Measurements from ENCODE around the gene C1QTNF6. TPM values are rescaled to one million over a fixed set of nuclear protein-coding genes. Genes with fewer than 3 reads are reported as not detected.

C1QTNF6 gene
- total and polyA plus RNA-seq, 5 donors from 2014 or later: 1.6 to 13.6 (median 2.1) TPM

DNA sequence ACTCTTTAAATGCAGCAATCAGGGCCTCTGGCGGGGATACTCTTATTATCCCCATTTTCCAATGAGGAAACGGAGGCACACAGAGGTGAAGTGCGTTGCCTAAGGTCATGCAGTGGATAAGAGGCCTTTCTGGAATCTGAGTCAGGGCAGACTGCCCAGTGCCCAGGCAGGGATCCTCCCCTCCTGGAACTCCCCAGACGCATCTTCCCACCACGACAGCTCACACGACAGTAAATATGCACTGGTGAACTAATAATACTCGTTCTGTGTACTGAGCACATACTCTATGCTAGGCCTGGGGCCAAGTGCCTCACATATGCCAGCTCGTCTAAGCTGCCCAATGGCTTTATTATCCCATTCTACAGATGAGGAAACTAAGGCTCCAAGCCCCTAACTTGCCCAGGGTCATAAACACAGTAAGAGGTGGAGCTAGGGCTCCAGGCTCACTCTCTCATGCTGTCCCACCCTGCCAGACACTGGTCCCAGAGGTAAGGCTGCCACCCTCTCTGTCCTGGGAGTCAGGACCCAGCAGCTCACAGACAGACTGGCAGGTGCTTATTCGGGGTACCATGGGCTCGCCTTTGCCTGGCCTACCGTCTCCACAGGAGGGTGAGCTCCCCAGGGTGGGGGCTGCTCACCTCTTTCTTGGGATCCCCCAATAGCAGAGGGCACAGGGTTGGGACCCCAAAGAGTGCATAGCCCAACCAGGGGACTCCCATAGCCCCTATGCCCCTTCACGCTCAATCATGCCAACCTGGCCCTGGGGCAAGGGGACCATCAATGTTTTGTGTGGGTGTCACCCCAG, 40.7 kb downstream of the C1QTNF6 start:
- Mint-ChIP-seq H3K27ac (peak overlapping the region; percentile 95 to 100 (median 99)), H3K27me3 (peaks cover 10% of the 10 kb centered on the region), H3K4me3 (peak overlapping the region; percentile 94 to 97 (median 96)), H3K4me1 (peaks cover 0 to 87% (median 55%) of the 10 kb centered on the region in 4 donors), H3K36me3 (peaks cover 26% of the 10 kb centered on the region), H3K9me3 (peaks cover 0 to 6% (median 2%) of the 10 kb centered on the region in 7 donors)
- Histone ChIP-seq H3K27me3 (ENCODE audit: control insufficient read depth, insufficient read depth, low read length) (no peaks in the 10 kb centered on the region), H3K4me3 (ENCODE audit: low read depth, low read length) (peak overlapping the region; percentile 92), H3K27ac (ENCODE audit: insufficient read depth, low read length, poor library complexity, severe bottlenecking) (peak overlapping the region; percentile 90), H3K4me1 (ENCODE audit: control insufficient read depth, insufficient read depth, low read length, poor library complexity, severe bottlenecking) (peaks cover 81% of the 10 kb centered on the region), H3K36me3 (ENCODE audit: control insufficient read depth, insufficient read depth, low read length) (peaks cover 22% of the 10 kb centered on the region), H3K9me3 (ENCODE audit: control insufficient read depth in 2 of 2, low read length in 2 of 2) (no peaks in the 10 kb centered on the region)
- ATAC-seq (ENCODE audit: low read depth in 2 of 2) (no peak), DNase-seq (no peak)

DNA sequence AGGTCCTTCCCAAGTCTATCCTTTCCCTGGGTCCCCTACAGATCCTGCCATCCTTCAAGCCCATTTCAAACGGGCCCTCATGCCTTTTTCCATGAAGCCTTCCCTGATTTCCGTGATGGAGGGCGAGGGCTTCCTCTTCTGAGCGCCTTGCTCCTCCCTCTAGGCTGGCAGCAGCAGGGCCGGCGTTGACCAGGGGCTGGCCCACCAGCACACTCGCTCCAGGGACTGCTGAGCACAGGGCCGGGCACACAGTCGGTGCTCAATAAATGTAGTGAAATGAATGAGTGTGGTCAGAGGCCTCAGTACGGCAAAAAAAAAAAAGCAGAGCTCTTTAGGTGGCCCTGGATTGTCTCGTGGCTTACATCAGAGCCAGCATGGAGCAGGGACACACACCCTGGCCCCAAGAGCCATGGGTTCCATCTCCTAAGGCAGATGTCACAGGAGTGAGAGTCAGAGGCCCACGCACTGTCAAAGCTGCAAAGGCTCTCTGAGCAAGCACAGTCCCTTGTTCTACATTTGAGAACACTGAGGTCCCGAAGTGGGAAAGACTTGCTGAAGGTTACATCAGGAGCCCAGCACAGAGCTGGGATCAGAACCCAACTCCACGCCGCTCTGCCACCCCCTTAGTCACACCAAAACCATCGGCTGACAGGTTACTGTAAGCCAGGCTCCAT, 41.4 kb downstream of the C1QTNF6 start:
- Mint-ChIP-seq H3K4me3 (peak overlapping the region; percentile 94 to 97 (median 96)), H3K36me3 (peaks cover 26% of the 10 kb centered on the region), H3K27me3 (peaks cover 10% of the 10 kb centered on the region), H3K27ac (peak overlapping the region; percentile 93 to 100 (median 99)), H3K4me1 (peaks cover 0 to 86% (median 52%) of the 10 kb centered on the region in 4 donors), H3K9me3 (peaks cover 0 to 6% (median 2%) of the 10 kb centered on the region in 7 donors)
- no peaks in the 10 kb centered on the region for H3K9me3 ChIP-seq (ENCODE audit: control insufficient read depth in 2 of 2, low read length in 2 of 2)
- H3K36me3 ChIP-seq (ENCODE audit: control insufficient read depth, insufficient read depth, low read length): peaks cover 29% of the 10 kb centered on the region
- peak overlapping the region; percentile 90 for H3K27ac ChIP-seq (ENCODE audit: insufficient read depth, low read length, poor library complexity, severe bottlenecking)
- DNase-seq (no peak), ATAC-seq (ENCODE audit: low read depth in 2 of 2) (no peak)
- peaks cover 89% of the 10 kb centered on the region for H3K4me1 ChIP-seq (ENCODE audit: control insufficient read depth, insufficient read depth, low read length, poor library complexity, severe bottlenecking)
- no peaks in the 10 kb centered on the region for H3K27me3 ChIP-seq (ENCODE audit: control insufficient read depth, insufficient read depth, low read length)
- peak overlapping the region; percentile 92 for H3K4me3 ChIP-seq (ENCODE audit: low read depth, low read length)

DNA sequence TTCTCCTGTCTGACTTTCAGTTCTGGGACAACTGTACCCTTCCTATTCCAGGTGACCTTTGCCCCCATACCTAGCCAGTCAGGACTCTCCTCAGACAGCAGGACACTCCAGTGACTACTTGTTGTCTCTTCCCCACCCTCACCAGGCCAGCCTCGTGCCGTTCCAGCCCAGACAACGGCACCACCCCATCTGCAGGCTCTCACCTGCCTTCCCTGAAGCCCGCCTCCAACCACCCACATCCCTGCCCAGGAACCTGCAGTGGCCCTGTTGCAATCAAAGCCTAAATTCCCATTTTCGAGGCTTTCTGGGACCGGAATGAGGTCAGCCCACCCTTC, 42.0 kb downstream of the C1QTNF6 start:
- no peaks in the 10 kb centered on the region for H3K9me3 ChIP-seq (ENCODE audit: control insufficient read depth in 2 of 2, low read length in 2 of 2)
- peaks cover 89% of the 10 kb centered on the region for H3K4me1 ChIP-seq (ENCODE audit: control insufficient read depth, insufficient read depth, low read length, poor library complexity, severe bottlenecking)
- H3K27ac ChIP-seq (ENCODE audit: insufficient read depth, low read length, poor library complexity, severe bottlenecking): peak overlapping the region; percentile 90
- DNase-seq (peak in 1 of 3 donors; percentile 34), ATAC-seq (ENCODE audit: low read depth in 2 of 2) (no peak)
- H3K4me3 ChIP-seq (ENCODE audit: low read depth, low read length): peak overlapping the region; percentile 92
- Mint-ChIP-seq H3K27me3 (peaks cover 10% of the 10 kb centered on the region), H3K36me3 (peaks cover 26% of the 10 kb centered on the region), H3K9me3 (peaks cover 0 to 5% (median 2%) of the 10 kb centered on the region in 7 donors), H3K4me3 (peak overlapping the region; percentile 94 to 97 (median 96)), H3K27ac (peak overlapping the region; percentile 93 to 100 (median 99)), H3K4me1 (peaks cover 0 to 86% (median 47%) of the 10 kb centered on the region in 4 donors)
- peaks cover 36% of the 10 kb centered on the region for H3K36me3 ChIP-seq (ENCODE audit: control insufficient read depth, insufficient read depth, low read length)
- no peaks in the 10 kb centered on the region for H3K27me3 ChIP-seq (ENCODE audit: control insufficient read depth, insufficient read depth, low read length)

DNA sequence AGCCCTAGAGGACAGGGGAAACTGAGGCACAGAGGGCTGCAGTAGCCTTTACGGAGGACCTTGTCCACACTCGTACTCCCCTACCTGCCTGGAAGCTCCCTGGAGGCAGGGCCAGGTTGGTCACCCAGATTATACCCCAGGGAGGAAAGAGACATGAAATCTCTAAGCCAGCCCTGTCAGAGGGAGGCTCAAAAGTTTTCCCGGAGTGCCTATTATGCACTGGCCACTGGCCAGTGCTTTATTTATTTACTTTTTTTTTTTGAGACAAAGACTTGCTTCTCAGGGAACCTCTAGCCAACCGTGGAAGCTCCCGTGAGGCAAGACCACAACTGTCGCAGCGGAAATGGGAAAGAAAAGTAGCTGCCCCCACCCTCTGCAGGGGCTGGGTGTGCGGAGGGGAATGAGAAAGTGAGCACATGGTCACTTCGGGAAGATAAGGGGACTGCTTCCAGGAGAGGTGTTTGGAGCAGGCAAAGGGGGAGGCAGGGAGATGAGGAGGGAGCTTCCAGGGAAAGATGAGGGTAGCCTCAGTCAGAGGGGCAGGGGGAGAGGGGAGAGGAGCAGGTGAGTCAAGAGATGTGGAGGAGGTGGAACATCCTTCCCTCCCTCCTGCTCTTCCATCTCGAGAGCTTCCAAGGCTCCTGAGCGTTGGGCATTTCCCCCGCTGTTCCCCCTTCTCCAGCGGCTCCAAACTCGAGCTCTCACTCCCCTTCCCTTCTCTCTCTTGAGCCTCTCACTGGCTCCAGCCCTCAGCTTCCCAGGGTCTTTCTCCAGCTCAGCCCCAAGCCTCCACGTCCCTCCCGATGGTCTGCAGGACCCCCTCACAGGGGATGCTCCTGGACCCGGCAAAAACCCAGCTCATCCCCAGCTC, 42.6 kb downstream of the C1QTNF6 start:
- peaks cover 84% of the 10 kb centered on the region for H3K4me1 ChIP-seq (ENCODE audit: control insufficient read depth, insufficient read depth, low read length, poor library complexity, severe bottlenecking)
- H3K36me3 Mint-ChIP-seq: peaks cover 29% of the 10 kb centered on the region
- H3K9me3 Mint-ChIP-seq: peaks cover 0 to 4% (median 1%) of the 10 kb centered on the region in 7 donors
- H3K4me3 Mint-ChIP-seq: peak overlapping the region; percentile 94 to 97 (median 96)
- peak overlapping the region; percentile 92 for H3K4me3 ChIP-seq (ENCODE audit: low read depth, low read length)
- peak overlapping the region; percentile 96 to 100 (median 99) for H3K27ac Mint-ChIP-seq
- H3K9me3 ChIP-seq (ENCODE audit: control insufficient read depth in 2 of 2, low read length in 2 of 2): no peaks in the 10 kb centered on the region
- peak overlapping the region; percentile 90 for H3K27ac ChIP-seq (ENCODE audit: insufficient read depth, low read length, poor library complexity, severe bottlenecking)
- H3K4me1 Mint-ChIP-seq: peaks cover 0 to 86% (median 43%) of the 10 kb centered on the region in 4 donors
- H3K27me3 ChIP-seq (ENCODE audit: control insufficient read depth, insufficient read depth, low read length): no peaks in the 10 kb centered on the region
- H3K36me3 ChIP-seq (ENCODE audit: control insufficient read depth, insufficient read depth, low read length): peaks cover 42% of the 10 kb centered on the region
- DNase-seq: no peak
- H3K27me3 Mint-ChIP-seq: peaks cover 10% of the 10 kb centered on the region
- ATAC-seq (ENCODE audit: low read depth in 2 of 2): no peak

DNA sequence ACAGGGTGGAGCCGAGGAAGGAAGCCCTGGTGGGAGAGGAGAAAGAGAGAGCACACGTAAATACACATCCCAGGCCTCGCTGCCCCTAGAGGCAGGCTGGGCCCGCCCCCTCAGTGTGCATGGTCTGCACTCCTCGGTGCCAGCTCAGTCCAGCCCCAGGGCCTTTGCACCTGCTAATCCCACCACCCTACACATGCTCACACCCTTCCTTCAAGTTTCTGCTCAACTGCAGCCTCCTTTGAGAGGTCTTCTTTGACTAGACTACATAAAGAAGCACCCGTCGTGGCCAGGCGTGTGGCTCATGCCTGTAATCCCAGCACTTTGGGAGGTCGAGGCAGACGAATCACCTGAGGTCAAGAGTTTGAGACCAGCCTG, 43.9 kb downstream of the C1QTNF6 start:
- H3K4me1 ChIP-seq (ENCODE audit: control insufficient read depth, insufficient read depth, low read length, poor library complexity, severe bottlenecking): peaks cover 86% of the 10 kb centered on the region
- H3K9me3 ChIP-seq (ENCODE audit: control insufficient read depth in 2 of 2, low read length in 2 of 2): no peaks in the 10 kb centered on the region

DNA sequence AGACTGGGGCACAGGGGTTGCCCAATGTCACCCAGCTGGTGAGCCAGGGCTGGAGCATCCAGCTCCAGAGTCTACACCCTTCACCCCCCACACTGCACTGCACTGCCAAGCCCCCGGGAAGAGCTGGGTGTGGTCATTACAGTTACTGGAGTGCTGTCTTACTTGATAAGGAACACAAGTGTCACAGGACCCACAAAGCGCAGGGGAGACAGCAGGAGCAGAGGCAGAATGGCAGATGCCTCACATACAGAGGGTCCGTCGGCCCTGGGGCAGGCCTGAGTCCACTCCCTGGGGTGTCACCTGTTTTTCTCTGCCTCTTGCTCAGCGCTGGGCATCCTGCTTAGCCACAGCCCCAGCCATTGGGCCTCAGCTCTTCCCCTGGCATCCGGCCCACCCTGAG, 46.1 kb downstream of the C1QTNF6 start:
- no peak for DNase-seq
- ATAC-seq (ENCODE audit: low read depth in 2 of 2): no peak
- no peaks in the 10 kb centered on the region for H3K9me3 ChIP-seq (ENCODE audit: control insufficient read depth in 2 of 2, low read length in 2 of 2)
- H3K4me1 ChIP-seq (ENCODE audit: control insufficient read depth, insufficient read depth, low read length, poor library complexity, severe bottlenecking): peaks cover 66% of the 10 kb centered on the region
- peaks cover 0 to 88% (median 43%) of the 10 kb centered on the region in 4 donors for H3K4me1 Mint-ChIP-seq
- no peak overlapping the region for H3K4me3 ChIP-seq (ENCODE audit: low read depth, low read length)
- no peak overlapping the region for H3K4me3 Mint-ChIP-seq
- peaks cover 74% of the 10 kb centered on the region for H3K36me3 ChIP-seq (ENCODE audit: control insufficient read depth, insufficient read depth, low read length)
- peak overlapping the region; percentile 90 for H3K27ac ChIP-seq (ENCODE audit: insufficient read depth, low read length, poor library complexity, severe bottlenecking)
- peaks cover 6% of the 10 kb centered on the region for H3K27me3 Mint-ChIP-seq
- H3K36me3 Mint-ChIP-seq: peaks cover 55% of the 10 kb centered on the region
- no peaks in the 10 kb centered on the region for H3K27me3 ChIP-seq (ENCODE audit: control insufficient read depth, insufficient read depth, low read length)
- H3K9me3 Mint-ChIP-seq: no peaks in the 10 kb centered on the region
- peak overlapping the region in 1 of 3 donors; percentile 77 for H3K27ac Mint-ChIP-seq

More for the DNA sequence above, 43.9 kb downstream of the C1QTNF6 start:
- H3K27me3 ChIP-seq (ENCODE audit: control insufficient read depth, insufficient read depth, low read length): no peaks in the 10 kb centered on the region
- H3K4me3 Mint-ChIP-seq: peak overlapping the region; percentile 61 to 97 (median 82)
- no peak for DNase-seq
- H3K36me3 Mint-ChIP-seq: peaks cover 37% of the 10 kb centered on the region
- H3K4me1 Mint-ChIP-seq: peaks cover 0 to 87% (median 37%) of the 10 kb centered on the region in 4 donors
- no peak overlapping the region for H3K4me3 ChIP-seq (ENCODE audit: low read depth, low read length)
- H3K9me3 Mint-ChIP-seq: no peaks in the 10 kb centered on the region
- peak overlapping the region; percentile 96 to 100 (median 99) for H3K27ac Mint-ChIP-seq
- no peak for ATAC-seq (ENCODE audit: low read depth in 2 of 2)
- H3K27ac ChIP-seq (ENCODE audit: insufficient read depth, low read length, poor library complexity, severe bottlenecking): peak overlapping the region; percentile 90
- peaks cover 10% of the 10 kb centered on the region for H3K27me3 Mint-ChIP-seq
- peaks cover 52% of the 10 kb centered on the region for H3K36me3 ChIP-seq (ENCODE audit: control insufficient read depth, insufficient read depth, low read length)

DNA sequence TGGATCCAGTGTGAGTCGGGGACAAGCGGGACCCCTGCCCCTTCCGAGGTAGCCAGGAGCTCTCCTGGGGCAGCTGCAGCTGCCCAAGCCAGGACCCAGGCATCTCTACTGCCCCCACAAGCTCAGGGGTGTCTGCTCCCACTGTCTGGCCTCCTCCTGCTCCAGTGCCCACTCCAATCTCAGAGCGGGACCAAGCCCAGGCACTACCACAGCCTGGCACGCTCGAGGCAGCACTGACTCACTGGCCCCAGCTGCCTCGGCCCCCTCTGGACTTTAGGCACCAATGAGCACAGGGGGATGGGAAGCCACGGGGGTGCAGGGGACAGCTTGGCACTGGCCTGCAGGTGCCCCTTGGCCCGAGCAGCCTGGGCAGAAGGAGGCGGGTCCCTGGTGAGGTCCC, 46.6 kb downstream of the C1QTNF6 start:
- peak overlapping the region in 1 of 3 donors; percentile 83 for H3K27ac Mint-ChIP-seq
- no peak for DNase-seq

More for the DNA sequence above, 46.6 kb downstream of the C1QTNF6 start:
- no peak overlapping the region for H3K4me3 ChIP-seq (ENCODE audit: low read depth, low read length)
- H3K9me3 ChIP-seq (ENCODE audit: control insufficient read depth in 2 of 2, low read length in 2 of 2): no peaks in the 10 kb centered on the region
- H3K27me3 Mint-ChIP-seq: peaks cover 6% of the 10 kb centered on the region
- no peak overlapping the region for H3K4me3 Mint-ChIP-seq
- no peaks in the 10 kb centered on the region for H3K9me3 Mint-ChIP-seq
- no peak for ATAC-seq (ENCODE audit: low read depth in 2 of 2)
- H3K4me1 ChIP-seq (ENCODE audit: control insufficient read depth, insufficient read depth, low read length, poor library complexity, severe bottlenecking): peaks cover 61% of the 10 kb centered on the region
- H3K36me3 ChIP-seq (ENCODE audit: control insufficient read depth, insufficient read depth, low read length): peaks cover 79% of the 10 kb centered on the region
- peaks cover 0 to 88% (median 42%) of the 10 kb centered on the region in 4 donors for H3K4me1 Mint-ChIP-seq
- H3K27me3 ChIP-seq (ENCODE audit: control insufficient read depth, insufficient read depth, low read length): no peaks in the 10 kb centered on the region
- H3K36me3 Mint-ChIP-seq: peaks cover 56% of the 10 kb centered on the region
- peak overlapping the region; percentile 90 for H3K27ac ChIP-seq (ENCODE audit: insufficient read depth, low read length, poor library complexity, severe bottlenecking)

Data from CD4-positive, CD25-positive, alpha-beta regulatory T cell (primary cell).